Gastrocnemius medialis (tissue), 4 donors: ENCODE measurements around the gene PPP1R1A. TPM values are rescaled to one million over a fixed set of nuclear protein-coding genes. Genes with fewer than 3 reads are reported as not detected.
A peak's percentile ranks its signal among the peaks of the same experiment; 100 is the strongest.

Experiments
- ATAC-seq, 2 donors: fragments of 150-250 bp; one replicate each; pipeline ENCODE4 v1.9.1; 2016
- DNase-seq, 2 donors: peaks; one replicate each; pipeline ENCODE4 v3.0.0-alpha.2; 2019
- H3K27ac ChIP-seq, 4 donors: fragments of 200-600 bp; sonication (generic); 1 replicate in 1 of 4; 2 replicates in 3 of 4; pipeline ENCODE4 v1.5.1; 2016 to 2018; ENCODE audit warnings: mild to moderate bottlenecking in 2 of 4, moderate library complexity in 1 of 4
- H3K27me3 ChIP-seq, 3 donors: fragments of 200-600 bp; sonication (generic) in 2 of 3; 1 replicate in 1 of 3; 2 replicates in 2 of 3; pipeline versions ENCODE4 v1.5.1 to v1.6.0; 2016 to 2019; ENCODE audit warnings: mild to moderate bottlenecking in 1 of 3, moderate library complexity in 1 of 3
- H3K36me3 ChIP-seq, 2 donors: fragments of 200-600 bp; sonication (generic) in 1 of 2; one replicate each; pipeline ENCODE4 v1.5.1; 2017 to 2018
- H3K4me1 ChIP-seq, 2 donors: fragments of 200-600 bp; sonication (generic) in 1 of 2; one replicate each; pipeline ENCODE4 v1.5.1; 2016 to 2017; ENCODE audit warnings: mild to moderate bottlenecking in 2 of 2
- H3K4me3 ChIP-seq, 4 donors: fragments of 200-600 bp; sonication (generic) in 3 of 4; 1 replicate in 1 of 4; 2 replicates in 3 of 4; pipeline ENCODE4 v1.5.1; 2016 to 2019; ENCODE audit warnings: mild to moderate bottlenecking in 2 of 4
- H3K9me3 ChIP-seq, 3 donors: fragments of 200-600 bp; sonication (generic) in 2 of 3; 1 replicate in 1 of 3; 2 replicates in 2 of 3; pipeline ENCODE4 v1.5.1; 2016 to 2019
- CTCF ChIP-seq, 5 experiments: fragments of 450-650 bp in 3 of 5; fragments of 200-600 bp in 2 of 5; sonication (generic) in 2 of 5; IDR thresholded peaks in 4 of 5; conservative IDR thresholded peaks in 1 of 5; 1 replicate in 4 of 5; 2 replicates in 1 of 5; pipeline ENCODE4 v1.5.1; 2016 to 2019; ENCODE audit warnings: antibody characterized with exemption in 5 of 5, mild to moderate bottlenecking in 3 of 5, moderate library complexity in 3 of 5
- POLR2A ChIP-seq, 2 donors: fragments of 450-650 bp; IDR thresholded peaks; one replicate each; pipeline ENCODE4 v1.6.1; 2017; ENCODE audit warnings: antibody characterized with exemption in 2 of 2, mild to moderate bottlenecking in 2 of 2, moderate library complexity in 2 of 2
- in situ Hi-C, 4 donors: fragments of 200-750 bp; cut with MboI; loops; one replicate each; pipeline versions ENCODE4 v1.15.0 to v1.8.0; 2017; ENCODE audit warnings: low sequenced_read_pairs in 4 of 4
- intact Hi-C: fragments of 100-400 bp; cut with DNase I; formaldehyde crosslinking; loops from one replicate; pipeline ENCODE4 v1.15.1; 2023; ENCODE audit warnings: low total_unique reads
- total RNA-seq, 4 donors: library from RNA; depleted of rRNA; stranded (reverse); fragments of >200 nt; gene quantifications; one replicate each; pipeline versions ENCODE4 v1.1.0 to v1.2.3, GENCODE V29; 2016

Gene PPP1R1A
- total RNA-seq, 4 donors from 2014 or later, result 209 to 312 (median 235) TPM

- H3K27ac ChIP-seq, result no peak overlapping the region
- ATAC-seq (no peak), DNase-seq (no peak)
- H3K4me1 ChIP-seq, result no peaks in the 10 kb centered on the region
- intact Hi-C loops (no loop called here), in situ Hi-C loops (no loop called here)
- no peaks in the 10 kb centered on the region for H3K27me3 ChIP-seq
- no peak overlapping the region for H3K4me3 ChIP-seq
- H3K36me3 ChIP-seq, result no peaks in the 10 kb centered on the region
- no peak for TF ChIP-seq POLR2A (IDR thresholded peaks at IDR 0.05)
- no peak for TF ChIP-seq CTCF (IDR thresholded peaks at IDR 0.05 in 4 of 5, conservative IDR thresholded peaks at IDR 0.05 in 1 of 5)
- no peaks in the 10 kb centered on the region for H3K9me3 ChIP-seq
Measured at GRCh38 chr12:54605138-54605970, 16.9 kb upstream of the PPP1R1A start.

GRCh38 chr12:54604436-54604835 lies 16.0 kb upstream of the PPP1R1A start:
- intact Hi-C loops, result no loop called here
- Histone ChIP-seq H3K9me3 (no peaks in the 10 kb centered on the region), H3K27ac (no peak overlapping the region), H3K36me3 (no peaks in the 10 kb centered on the region), H3K27me3 (no peaks in the 10 kb centered on the region), H3K4me1 (no peaks in the 10 kb centered on the region), H3K4me3 (no peak overlapping the region)
- ATAC-seq (no peak), DNase-seq (no peak)
- in situ Hi-C loops, result no loop called here
- TF ChIP-seq CTCF (IDR thresholded peaks at IDR 0.05 in 4 of 5, conservative IDR thresholded peaks at IDR 0.05 in 1 of 5) (no peak), POLR2A (IDR thresholded peaks at IDR 0.05) (no peak)

- DNase-seq, result no peak
- TF ChIP-seq CTCF (IDR thresholded peaks at IDR 0.05 in 4 of 5, conservative IDR thresholded peaks at IDR 0.05 in 1 of 5) (no peak), POLR2A (IDR thresholded peaks at IDR 0.05) (no peak)
- Histone ChIP-seq H3K4me1 (no peaks in the 10 kb centered on the region), H3K4me3 (no peak overlapping the region), H3K27me3 (no peaks in the 10 kb centered on the region), H3K9me3 (no peaks in the 10 kb centered on the region), H3K27ac (no peak overlapping the region), H3K36me3 (no peaks in the 10 kb centered on the region)
- intact Hi-C loops, result loop anchor here (2.0 kb wide), 1 partner anchor 355 kb away; no protein-coding TSS in a partner anchor
- in situ Hi-C loops, result no loop called here
- no peak for ATAC-seq
Measured at GRCh38 chr12:54603872-54604271, 15.4 kb upstream of the PPP1R1A start.

GRCh38 chr12:54603173-54603814 lies 14.8 kb upstream of the PPP1R1A start:
- Histone ChIP-seq H3K4me3 (no peak overlapping the region), H3K4me1 (no peaks in the 10 kb centered on the region), H3K36me3 (no peaks in the 10 kb centered on the region), H3K27ac (no peak overlapping the region), H3K9me3 (no peaks in the 10 kb centered on the region), H3K27me3 (no peaks in the 10 kb centered on the region)
- intact Hi-C loops, result loop anchor here (2.0 kb wide), 1 partner anchor 356 kb away; no protein-coding TSS in a partner anchor
- peak; percentile 75 to 90 for ATAC-seq
- TF ChIP-seq POLR2A (IDR thresholded peaks at IDR 0.05), result no peak
- TF ChIP-seq CTCF (IDR thresholded peaks at IDR 0.05 in 4 of 5, conservative IDR thresholded peaks at IDR 0.05 in 1 of 5), result peak; percentile 38 to 81 (median 54)
- in situ Hi-C loops, result no loop called here
- peak; percentile 32 to 45 for DNase-seq
